22Rv1 (cell line): ENCODE measurements around the gene WNT9A.

Source experiments
- CTCF ChIP-seq: fragments of 450-650 bp; IDR thresholded peaks from 2 replicates; pipeline ENCODE4 v1.5.1; 2017; ENCODE audit warnings: mild to moderate bottlenecking
- ZFX ChIP-seq: fragments of 450-650 bp; IDR thresholded peaks from 2 replicates; pipeline ENCODE4 v1.6.1; 2017; ENCODE audit warnings: antibody characterized with exemption, borderline replicate concordance

GRCh38 chr1:227889047-227889862 lies 58.5 kb downstream of the WNT9A start:
- TF ChIP-seq CTCF (no peak), ZFX (no peak)
